Fibroblast of mammary gland (primary cell): ENCODE data around the gene ERH.

ENCODE experiments used
- DNase-seq: peaks from one replicate; pipeline ENCODE4 v3.0.0-alpha.2; 2010; ENCODE audit warnings: low read depth
- H3K4me3 ChIP-seq: 2 replicates; pipeline ENCODE4 v1.5.1; 2011; ENCODE audit warnings: low read depth, mild to moderate bottlenecking, low read length, moderate library complexity; ENCODE audit not compliant: control insufficient read depth
- TF ChIP-seq, protein P1 (sequence below): conservative IDR thresholded peaks from 2 replicates; pipeline ENCODE4 v1.5.1; 2011; ENCODE audit warnings: low read depth, low read length, inconsistent platforms; ENCODE audit not compliant: control insufficient read depth, insufficient read depth

The ERH gene

DNA sequence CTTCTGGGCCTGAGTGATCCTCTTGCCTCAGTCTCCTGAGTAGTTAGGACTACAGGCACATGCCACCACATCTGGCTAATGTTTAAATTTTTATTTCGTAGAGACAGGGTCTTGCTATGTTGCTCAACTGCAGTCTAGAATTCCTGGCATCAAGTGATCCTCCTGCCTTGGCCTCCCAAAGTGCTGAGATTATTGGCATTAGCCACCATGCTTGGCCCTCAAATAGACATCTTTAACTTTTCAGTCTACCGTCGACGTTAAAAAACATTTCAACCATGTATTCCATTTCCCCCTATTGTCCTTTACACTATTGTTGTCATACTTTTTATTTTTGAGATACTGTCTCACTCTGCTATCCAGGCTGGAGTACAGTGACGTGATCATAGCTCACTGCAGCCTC lies 22.4 kb downstream of the ERH start:
- DNase-seq = no peak
- TF ChIP-seq, protein P1, sequence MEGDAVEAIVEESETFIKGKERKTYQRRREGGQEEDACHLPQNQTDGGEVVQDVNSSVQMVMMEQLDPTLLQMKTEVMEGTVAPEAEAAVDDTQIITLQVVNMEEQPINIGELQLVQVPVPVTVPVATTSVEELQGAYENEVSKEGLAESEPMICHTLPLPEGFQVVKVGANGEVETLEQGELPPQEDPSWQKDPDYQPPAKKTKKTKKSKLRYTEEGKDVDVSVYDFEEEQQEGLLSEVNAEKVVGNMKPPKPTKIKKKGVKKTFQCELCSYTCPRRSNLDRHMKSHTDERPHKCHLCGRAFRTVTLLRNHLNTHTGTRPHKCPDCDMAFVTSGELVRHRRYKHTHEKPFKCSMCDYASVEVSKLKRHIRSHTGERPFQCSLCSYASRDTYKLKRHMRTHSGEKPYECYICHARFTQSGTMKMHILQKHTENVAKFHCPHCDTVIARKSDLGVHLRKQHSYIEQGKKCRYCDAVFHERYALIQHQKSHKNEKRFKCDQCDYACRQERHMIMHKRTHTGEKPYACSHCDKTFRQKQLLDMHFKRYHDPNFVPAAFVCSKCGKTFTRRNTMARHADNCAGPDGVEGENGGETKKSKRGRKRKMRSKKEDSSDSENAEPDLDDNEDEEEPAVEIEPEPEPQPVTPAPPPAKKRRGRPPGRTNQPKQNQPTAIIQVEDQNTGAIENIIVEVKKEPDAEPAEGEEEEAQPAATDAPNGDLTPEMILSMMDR = no peak

GRCh38 chr14:69375182-69375581 lies 22.9 kb downstream of the ERH start:
- DNase-seq = no peak
- TF ChIP-seq, protein P1 = no peak
- no peak overlapping the region for H3K4me3 ChIP-seq

More for the DNA sequence above, 22.4 kb downstream of the ERH start:
- no peak overlapping the region for H3K4me3 ChIP-seq

- no peak for DNase-seq
- no peak overlapping the region for H3K4me3 ChIP-seq
- TF ChIP-seq, protein P1 = no peak
Measured at GRCh38 chr14:69374235-69374634, 23.9 kb downstream of the ERH start.

- TF ChIP-seq, protein P1 = no peak
Measured at GRCh38 chr14:69373104-69373503, 25.0 kb downstream of the ERH start.

DNA sequence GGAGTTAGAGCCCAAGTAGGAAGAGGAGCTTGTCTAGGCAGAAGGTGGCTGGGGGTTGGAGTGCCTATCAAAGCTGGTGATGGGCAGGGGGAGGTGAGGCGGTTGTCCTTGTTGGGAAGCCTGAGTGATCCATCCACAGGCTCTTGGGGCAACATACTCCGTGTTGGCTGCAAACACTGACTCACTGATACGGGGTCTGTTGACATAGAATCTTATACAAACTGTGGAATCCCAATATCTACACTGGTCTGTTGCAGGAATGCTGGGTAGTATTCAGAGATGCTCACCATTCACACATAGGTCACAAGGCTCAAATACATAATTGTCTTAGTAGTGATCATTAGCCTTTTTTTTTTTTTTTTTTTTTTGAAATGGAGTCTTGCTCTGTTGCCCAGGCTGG lies 26.0 kb downstream of the ERH start:
- no peak for DNase-seq
- no peak overlapping the region for H3K4me3 ChIP-seq
- TF ChIP-seq, protein P1 = no peak

More at GRCh38 chr14:69373104-69373503, 25.0 kb downstream of the ERH start:
- DNase-seq = no peak
- no peak overlapping the region for H3K4me3 ChIP-seq

DNA sequence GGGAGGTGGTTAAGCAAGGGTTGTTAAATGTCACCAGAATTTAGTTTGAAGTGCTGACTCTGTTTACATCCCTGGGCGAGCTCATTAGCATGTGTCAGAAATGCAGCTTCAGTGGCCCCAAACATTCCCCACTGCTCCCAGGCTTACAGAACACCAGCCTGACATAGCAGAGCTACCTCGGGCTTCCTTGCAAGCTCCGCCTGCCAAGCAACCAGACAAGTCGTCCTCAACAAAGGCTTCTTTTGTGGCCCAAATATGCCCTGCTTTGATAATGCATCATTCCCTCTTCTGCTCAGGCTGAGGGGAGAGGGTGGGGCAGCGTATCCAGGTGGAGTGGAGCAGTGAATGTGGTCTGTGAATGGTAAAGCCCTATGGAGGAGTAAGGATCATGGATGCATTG lies 28.0 kb downstream of the ERH start:
- TF ChIP-seq, protein P1 = no peak
- H3K4me3 ChIP-seq = no peak overlapping the region
- DNase-seq = no peak

DNA sequence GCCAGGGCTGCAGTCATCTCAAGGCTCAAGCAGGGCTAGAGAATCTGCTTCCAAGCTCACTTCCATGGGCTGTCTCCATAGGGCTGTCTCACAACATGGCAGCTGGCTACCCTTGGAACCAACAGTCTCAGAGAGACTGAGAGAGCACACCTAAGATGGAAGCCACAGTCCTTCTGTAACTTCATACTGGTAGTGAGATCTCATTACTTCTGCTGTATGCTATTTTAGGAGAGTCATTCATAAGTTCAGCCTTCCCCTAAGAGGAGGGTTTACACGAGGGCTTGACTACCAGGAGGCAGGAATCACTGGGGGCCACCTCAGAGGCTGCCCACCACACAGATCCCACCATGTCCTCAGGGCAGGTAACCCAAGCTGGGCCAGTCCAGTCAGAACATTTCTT lies 29.7 kb downstream of the ERH start:
- DNase-seq = no peak
- TF ChIP-seq, protein P1 = no peak
- no peak overlapping the region for H3K4me3 ChIP-seq
